Lower leg skin (tissue), 3 donors: ENCODE data around the gene HK3.

ENCODE experiments used
- CTCF ChIP-seq, 3 donors: fragments of 450-650 bp; IDR thresholded peaks; one replicate each; pipeline ENCODE4 v1.5.1; 2016; ENCODE audit warnings: antibody characterized with exemption in 3 of 3, mild to moderate bottlenecking in 3 of 3, moderate library complexity in 2 of 3
- POLR2A ChIP-seq, 2 donors: fragments of 450-650 bp; IDR thresholded peaks; one replicate each; pipeline ENCODE4 v1.6.1; 2016 to 2017; ENCODE audit warnings: antibody characterized with exemption in 2 of 2, mild to moderate bottlenecking in 1 of 2, moderate library complexity in 1 of 2

- TF ChIP-seq CTCF (IDR thresholded peaks at IDR 0.05) (no peak), POLR2A (IDR thresholded peaks at IDR 0.05) (no peak)
Observed at GRCh38 chr5:176831425-176831824, 67.7 kb downstream of the HK3 start.
